ENCODE measurements around the gene MLEC.

DNA sequence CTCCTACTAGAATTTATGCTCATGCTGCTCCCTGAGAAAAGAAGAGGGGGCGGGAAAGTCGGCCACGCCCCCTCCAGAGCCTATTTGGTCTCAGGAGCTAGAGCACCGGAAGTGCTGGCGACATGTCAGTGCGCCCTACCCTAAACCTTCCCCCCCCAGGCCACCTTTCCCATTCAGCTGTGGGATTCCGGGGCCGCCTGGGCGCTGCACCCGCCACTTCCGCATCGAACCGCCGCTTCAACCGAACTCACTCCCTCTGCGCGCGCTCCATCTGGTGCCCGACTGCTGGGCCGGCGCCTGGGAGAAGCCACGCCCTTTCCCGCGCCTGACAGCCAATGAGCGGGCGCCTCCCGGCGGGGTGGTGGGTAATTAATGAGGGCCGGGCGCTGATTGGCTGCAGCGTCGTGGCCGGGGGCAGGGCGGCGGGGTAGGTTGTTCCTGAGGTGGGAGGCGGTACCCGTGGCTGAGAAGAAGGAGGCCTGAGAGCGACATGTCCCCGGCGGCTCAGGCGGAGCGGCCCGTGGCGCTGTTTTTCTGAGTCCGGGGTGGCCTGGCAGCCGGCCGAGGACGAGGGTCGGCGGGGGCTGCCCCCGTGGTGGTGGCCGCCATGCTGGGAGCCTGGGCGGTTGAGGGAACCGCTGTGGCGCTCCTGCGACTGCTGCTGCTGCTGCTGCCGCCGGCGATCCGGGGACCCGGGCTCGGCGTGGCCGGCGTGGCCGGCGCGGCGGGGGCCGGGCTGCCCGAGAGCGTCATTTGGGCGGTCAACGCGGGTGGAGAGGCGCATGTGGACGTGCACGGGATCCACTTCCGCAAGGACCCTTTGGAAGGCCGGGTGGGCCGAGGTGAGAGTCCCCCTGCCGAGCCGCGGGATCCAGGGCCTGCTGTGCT lies at the start of gene MLEC:
- peak; percentile 85 for TF ChIP-seq POLR2A (IDR thresholded peaks at IDR 0.05; ENCODE audit: low read length)
- TF ChIP-seq, protein P1, sequence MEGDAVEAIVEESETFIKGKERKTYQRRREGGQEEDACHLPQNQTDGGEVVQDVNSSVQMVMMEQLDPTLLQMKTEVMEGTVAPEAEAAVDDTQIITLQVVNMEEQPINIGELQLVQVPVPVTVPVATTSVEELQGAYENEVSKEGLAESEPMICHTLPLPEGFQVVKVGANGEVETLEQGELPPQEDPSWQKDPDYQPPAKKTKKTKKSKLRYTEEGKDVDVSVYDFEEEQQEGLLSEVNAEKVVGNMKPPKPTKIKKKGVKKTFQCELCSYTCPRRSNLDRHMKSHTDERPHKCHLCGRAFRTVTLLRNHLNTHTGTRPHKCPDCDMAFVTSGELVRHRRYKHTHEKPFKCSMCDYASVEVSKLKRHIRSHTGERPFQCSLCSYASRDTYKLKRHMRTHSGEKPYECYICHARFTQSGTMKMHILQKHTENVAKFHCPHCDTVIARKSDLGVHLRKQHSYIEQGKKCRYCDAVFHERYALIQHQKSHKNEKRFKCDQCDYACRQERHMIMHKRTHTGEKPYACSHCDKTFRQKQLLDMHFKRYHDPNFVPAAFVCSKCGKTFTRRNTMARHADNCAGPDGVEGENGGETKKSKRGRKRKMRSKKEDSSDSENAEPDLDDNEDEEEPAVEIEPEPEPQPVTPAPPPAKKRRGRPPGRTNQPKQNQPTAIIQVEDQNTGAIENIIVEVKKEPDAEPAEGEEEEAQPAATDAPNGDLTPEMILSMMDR (IDR thresholded peaks at IDR 0.05): no peak
- TF ChIP-seq NPAS2 (CRISPR knock-in tag; IDR thresholded peaks at IDR 0.05; ENCODE audit: borderline replicate concordance): no peak
- TF ChIP-seq, protein P2, sequence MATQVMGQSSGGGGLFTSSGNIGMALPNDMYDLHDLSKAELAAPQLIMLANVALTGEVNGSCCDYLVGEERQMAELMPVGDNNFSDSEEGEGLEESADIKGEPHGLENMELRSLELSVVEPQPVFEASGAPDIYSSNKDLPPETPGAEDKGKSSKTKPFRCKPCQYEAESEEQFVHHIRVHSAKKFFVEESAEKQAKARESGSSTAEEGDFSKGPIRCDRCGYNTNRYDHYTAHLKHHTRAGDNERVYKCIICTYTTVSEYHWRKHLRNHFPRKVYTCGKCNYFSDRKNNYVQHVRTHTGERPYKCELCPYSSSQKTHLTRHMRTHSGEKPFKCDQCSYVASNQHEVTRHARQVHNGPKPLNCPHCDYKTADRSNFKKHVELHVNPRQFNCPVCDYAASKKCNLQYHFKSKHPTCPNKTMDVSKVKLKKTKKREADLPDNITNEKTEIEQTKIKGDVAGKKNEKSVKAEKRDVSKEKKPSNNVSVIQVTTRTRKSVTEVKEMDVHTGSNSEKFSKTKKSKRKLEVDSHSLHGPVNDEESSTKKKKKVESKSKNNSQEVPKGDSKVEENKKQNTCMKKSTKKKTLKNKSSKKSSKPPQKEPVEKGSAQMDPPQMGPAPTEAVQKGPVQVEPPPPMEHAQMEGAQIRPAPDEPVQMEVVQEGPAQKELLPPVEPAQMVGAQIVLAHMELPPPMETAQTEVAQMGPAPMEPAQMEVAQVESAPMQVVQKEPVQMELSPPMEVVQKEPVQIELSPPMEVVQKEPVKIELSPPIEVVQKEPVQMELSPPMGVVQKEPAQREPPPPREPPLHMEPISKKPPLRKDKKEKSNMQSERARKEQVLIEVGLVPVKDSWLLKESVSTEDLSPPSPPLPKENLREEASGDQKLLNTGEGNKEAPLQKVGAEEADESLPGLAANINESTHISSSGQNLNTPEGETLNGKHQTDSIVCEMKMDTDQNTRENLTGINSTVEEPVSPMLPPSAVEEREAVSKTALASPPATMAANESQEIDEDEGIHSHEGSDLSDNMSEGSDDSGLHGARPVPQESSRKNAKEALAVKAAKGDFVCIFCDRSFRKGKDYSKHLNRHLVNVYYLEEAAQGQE (IDR thresholded peaks at IDR 0.05): no peak
- no peak for TF ChIP-seq NFE2L2 (conservative IDR thresholded peaks at IDR 0.05; ENCODE audit: low read length)
- no peak for TF ChIP-seq HDAC2 (IDR thresholded peaks at IDR 0.05)
- TF ChIP-seq EP300 (IDR thresholded peaks at IDR 0.05): no peak
- TF ChIP-seq ZFP36 (IDR thresholded peaks at IDR 0.05; ENCODE audit: borderline replicate concordance, partially characterized antibody): no peak
- TF ChIP-seq, protein P3, sequence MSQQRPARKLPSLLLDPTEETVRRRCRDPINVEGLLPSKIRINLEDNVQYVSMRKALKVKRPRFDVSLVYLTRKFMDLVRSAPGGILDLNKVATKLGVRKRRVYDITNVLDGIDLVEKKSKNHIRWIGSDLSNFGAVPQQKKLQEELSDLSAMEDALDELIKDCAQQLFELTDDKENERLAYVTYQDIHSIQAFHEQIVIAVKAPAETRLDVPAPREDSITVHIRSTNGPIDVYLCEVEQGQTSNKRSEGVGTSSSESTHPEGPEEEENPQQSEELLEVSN (IDR thresholded peaks at IDR 0.05; ENCODE audit: borderline replicate concordance, low read depth): peak; percentile 56; the same call in 1 of the 2 replicates
